Loucy (cell line): Measurements from ENCODE around the gene PIK3CG.

Source experiments
- H2AFZ ChIP-seq: fragments of 200-600 bp; sonication (generic); 2 replicates; pipeline ENCODE4 v1.6.0; 2016; ENCODE audit warnings: antibody characterized with exemption, mild to moderate bottlenecking, low read length, moderate library complexity
- H3F3A ChIP-seq: fragments of 200-600 bp; 2 replicates; pipeline ENCODE4 v1.6.0; 2016; ENCODE audit warnings: antibody characterized with exemption, low read depth, mild to moderate bottlenecking
- H3K27me3 ChIP-seq: fragments of 200-600 bp; sonication (generic); 2 replicates; pipeline ENCODE4 v1.6.1; 2014; ENCODE audit warnings: low read length, mild to moderate bottlenecking; ENCODE audit not compliant: insufficient read depth, poor library complexity, severe bottlenecking
- H3K36me3 ChIP-seq: fragments of 200-600 bp; sonication (generic); 2 replicates; pipeline ENCODE4 v1.6.1; 2016; ENCODE audit warnings: low read length; ENCODE audit not compliant: insufficient read depth
- H3K4me1 ChIP-seq: fragments of 200-600 bp; sonication (generic); 2 replicates; pipeline ENCODE4 v1.5.1; 2014; ENCODE audit warnings: low read length, mild to moderate bottlenecking; ENCODE audit not compliant: insufficient read depth, poor library complexity, severe bottlenecking
- H3K4me2 ChIP-seq: fragments of 200-600 bp; sonication (generic); 2 replicates; pipeline ENCODE4 v1.6.0; 2014; ENCODE audit warnings: antibody characterized with exemption, low read length, low read depth, mild to moderate bottlenecking; ENCODE audit not compliant: poor library complexity, severe bottlenecking
- H3K4me3 ChIP-seq: fragments of 200-600 bp; sonication (generic); 2 replicates; pipeline ENCODE4 v1.5.1; 2014; ENCODE audit warnings: low read length, mild to moderate bottlenecking, mixed read lengths; ENCODE audit not compliant: poor library complexity, severe bottlenecking
- H3K79me2 ChIP-seq: fragments of 200-600 bp; sonication (generic); 2 replicates; pipeline ENCODE4 v1.6.1; 2014; ENCODE audit warnings: low read length; ENCODE audit not compliant: insufficient read depth
- H3K9ac ChIP-seq: fragments of 200-600 bp; sonication (generic); 2 replicates; pipeline ENCODE4 v1.6.0; 2014; ENCODE audit warnings: mild to moderate bottlenecking, low read depth, low read length, moderate library complexity; ENCODE audit not compliant: poor library complexity, severe bottlenecking
- H3K9me2 ChIP-seq: fragments of 200-600 bp; sonication (generic); replicated peaks from 2 replicates; pipeline ENCODE4 v1.6.1; 2016; ENCODE audit warnings: low read depth, low read length, mixed read lengths
- H3K9me3 ChIP-seq: fragments of 200-600 bp; sonication (generic); 2 replicates; pipeline ENCODE4 v1.6.1; 2014; ENCODE audit warnings: mild to moderate bottlenecking, antibody characterized with exemption, low read length, low read depth; ENCODE audit not compliant: insufficient read depth
- H4K20me1 ChIP-seq: fragments of 200-600 bp; sonication (generic); 2 replicates; pipeline ENCODE4 v1.6.0; 2014; ENCODE audit warnings: antibody characterized with exemption, low read length, mild to moderate bottlenecking; ENCODE audit not compliant: insufficient read depth, poor library complexity, severe bottlenecking
- EZH2phosphoT487 ChIP-seq: fragments of 200-600 bp; IDR thresholded peaks from 2 replicates; pipeline ENCODE4 v1.6.1; 2018; ENCODE audit warnings: antibody characterized with exemption, mild to moderate bottlenecking, moderate library complexity, borderline replicate concordance
- TF ChIP-seq, protein P1 (sequence below): fragments of 200-600 bp; sonication (generic); conservative IDR thresholded peaks from 2 replicates; pipeline ENCODE4 v1.5.1; 2014; ENCODE audit warnings: mild to moderate bottlenecking, antibody characterized with exemption, low read length

The PIK3CG gene

DNA sequence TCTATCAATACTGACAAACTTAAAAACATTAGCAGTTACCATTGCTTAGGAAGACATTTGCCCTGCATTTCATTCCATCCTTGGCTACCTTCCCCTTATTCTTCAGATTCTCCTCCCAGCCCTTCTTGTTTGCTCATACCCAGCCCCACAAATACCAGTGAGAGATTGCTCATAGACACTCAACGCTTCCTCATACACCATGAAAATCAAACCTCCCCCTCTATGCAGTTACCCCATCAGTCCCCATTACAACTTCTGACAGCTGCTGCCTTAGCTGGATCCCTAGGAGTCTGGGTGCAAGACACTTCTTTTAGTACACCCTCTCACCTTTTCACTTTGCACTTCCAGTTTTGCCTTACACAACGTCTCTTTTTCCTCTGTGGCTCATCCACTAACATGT is 28.3 kb upstream of the PIK3CG start:
- H3K4me2 ChIP-seq: no peak overlapping the region
- no peaks in the 10 kb centered on the region for H3K79me2 ChIP-seq
- H3K4me1 ChIP-seq: no peaks in the 10 kb centered on the region
- no peaks in the 10 kb centered on the region for H3F3A ChIP-seq
- H3K4me3 ChIP-seq: no peak overlapping the region
- TF ChIP-seq EZH2phosphoT487: no peak
- TF ChIP-seq, protein P1, sequence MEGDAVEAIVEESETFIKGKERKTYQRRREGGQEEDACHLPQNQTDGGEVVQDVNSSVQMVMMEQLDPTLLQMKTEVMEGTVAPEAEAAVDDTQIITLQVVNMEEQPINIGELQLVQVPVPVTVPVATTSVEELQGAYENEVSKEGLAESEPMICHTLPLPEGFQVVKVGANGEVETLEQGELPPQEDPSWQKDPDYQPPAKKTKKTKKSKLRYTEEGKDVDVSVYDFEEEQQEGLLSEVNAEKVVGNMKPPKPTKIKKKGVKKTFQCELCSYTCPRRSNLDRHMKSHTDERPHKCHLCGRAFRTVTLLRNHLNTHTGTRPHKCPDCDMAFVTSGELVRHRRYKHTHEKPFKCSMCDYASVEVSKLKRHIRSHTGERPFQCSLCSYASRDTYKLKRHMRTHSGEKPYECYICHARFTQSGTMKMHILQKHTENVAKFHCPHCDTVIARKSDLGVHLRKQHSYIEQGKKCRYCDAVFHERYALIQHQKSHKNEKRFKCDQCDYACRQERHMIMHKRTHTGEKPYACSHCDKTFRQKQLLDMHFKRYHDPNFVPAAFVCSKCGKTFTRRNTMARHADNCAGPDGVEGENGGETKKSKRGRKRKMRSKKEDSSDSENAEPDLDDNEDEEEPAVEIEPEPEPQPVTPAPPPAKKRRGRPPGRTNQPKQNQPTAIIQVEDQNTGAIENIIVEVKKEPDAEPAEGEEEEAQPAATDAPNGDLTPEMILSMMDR: no peak
- H3K9me3 ChIP-seq: no peaks in the 10 kb centered on the region
- no peaks in the 10 kb centered on the region for H3K27me3 ChIP-seq
- no peak overlapping the region for H3K9ac ChIP-seq
- no peaks in the 10 kb centered on the region for H4K20me1 ChIP-seq
- H3K9me2 ChIP-seq: no peaks in the 10 kb centered on the region
- H2AFZ ChIP-seq: no peak overlapping the region
- H3K36me3 ChIP-seq: no peaks in the 10 kb centered on the region

DNA sequence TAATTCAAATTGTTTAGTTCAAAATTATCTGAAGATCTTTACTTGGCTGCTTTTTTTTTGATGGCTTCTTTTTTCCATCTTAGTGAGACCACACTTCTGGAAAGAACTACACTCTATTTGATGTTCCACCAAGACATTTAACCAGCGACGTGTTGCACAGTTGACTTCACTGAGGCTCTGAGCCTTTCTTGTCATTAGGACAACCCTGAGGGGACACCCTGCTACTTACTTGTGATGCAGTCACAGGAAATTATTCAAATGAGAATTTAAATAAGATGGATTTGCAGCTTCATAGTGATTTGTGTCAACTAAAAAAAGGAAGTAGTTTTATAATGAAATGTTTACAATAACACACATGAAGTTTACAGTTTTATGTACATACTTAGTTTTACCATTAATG is 25.6 kb upstream of the PIK3CG start:
- Histone ChIP-seq H3K9me3 (no peaks in the 10 kb centered on the region), H3K36me3 (no peaks in the 10 kb centered on the region)

DNA sequence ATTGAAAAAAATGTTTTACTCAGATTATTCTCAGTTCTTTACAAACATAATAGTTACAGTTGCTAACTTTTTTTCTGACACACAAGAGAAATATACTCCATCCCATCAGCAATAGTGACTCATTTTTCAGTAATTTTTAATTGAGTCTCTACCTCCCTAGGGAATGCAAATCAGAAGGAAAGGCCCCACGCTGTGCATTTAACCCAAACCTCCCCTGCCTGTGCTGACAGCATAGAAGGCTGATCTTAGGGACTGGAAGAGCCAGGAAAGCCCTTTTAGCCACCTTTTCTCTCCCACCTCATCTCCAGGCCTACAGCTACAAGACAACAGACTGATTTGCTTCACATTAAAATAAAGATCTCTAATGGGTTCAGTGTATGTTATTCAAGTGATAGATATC is 24.7 kb upstream of the PIK3CG start:
- H3K4me2 ChIP-seq: no peak overlapping the region
- no peak overlapping the region for H3K9ac ChIP-seq
- H4K20me1 ChIP-seq: no peaks in the 10 kb centered on the region
- H2AFZ ChIP-seq: no peak overlapping the region
- no peaks in the 10 kb centered on the region for H3K9me2 ChIP-seq
- H3F3A ChIP-seq: no peaks in the 10 kb centered on the region
- no peaks in the 10 kb centered on the region for H3K79me2 ChIP-seq
- no peaks in the 10 kb centered on the region for H3K4me1 ChIP-seq
- H3K4me3 ChIP-seq: no peak overlapping the region
- no peaks in the 10 kb centered on the region for H3K36me3 ChIP-seq
- TF ChIP-seq EZH2phosphoT487: no peak
- TF ChIP-seq, protein P1: no peak
- no peaks in the 10 kb centered on the region for H3K27me3 ChIP-seq
- H3K9me3 ChIP-seq: no peaks in the 10 kb centered on the region

More for the DNA sequence above, 25.6 kb upstream of the PIK3CG start:
- no peaks in the 10 kb centered on the region for H3F3A ChIP-seq
- no peaks in the 10 kb centered on the region for H3K4me1 ChIP-seq
- no peaks in the 10 kb centered on the region for H4K20me1 ChIP-seq
- H3K4me2 ChIP-seq: no peak overlapping the region
- no peaks in the 10 kb centered on the region for H3K27me3 ChIP-seq
- H3K79me2 ChIP-seq: no peaks in the 10 kb centered on the region
- no peak overlapping the region for H3K9ac ChIP-seq
- H2AFZ ChIP-seq: no peak overlapping the region
- no peaks in the 10 kb centered on the region for H3K9me2 ChIP-seq
- TF ChIP-seq, protein P1: no peak
- H3K4me3 ChIP-seq: no peak overlapping the region
